GM21529 (cell line): ENCODE measurements around the gene CDH18.

Experiments used
- ATAC-seq: cut with Tn5 transposase; IDR thresholded peaks from one replicate; pipeline ENCODE4 v1.9.1; 2021; ENCODE audit not compliant: unreplicated experiment

CDH18 gene

DNA sequence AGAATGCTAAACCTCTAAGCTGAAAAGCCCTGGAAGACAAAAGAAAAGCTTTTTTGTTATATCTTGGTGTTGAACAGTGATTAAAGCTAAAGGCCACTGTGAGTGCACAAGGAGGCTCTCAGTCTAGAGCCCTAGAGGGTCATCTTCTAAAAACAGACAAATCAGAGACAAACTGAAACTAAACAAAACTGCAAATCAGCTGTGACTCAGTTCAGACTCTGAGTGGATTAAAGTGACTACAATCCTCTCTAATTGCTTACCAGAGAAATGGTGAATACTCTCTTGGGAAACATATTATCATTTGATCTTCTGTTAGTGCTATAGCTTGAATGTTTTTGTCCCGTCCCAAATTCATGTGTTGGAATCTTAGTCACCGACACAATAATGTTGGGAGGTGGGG lies 491.9 kb downstream of the CDH18 start:
- no peak for ATAC-seq

DNA sequence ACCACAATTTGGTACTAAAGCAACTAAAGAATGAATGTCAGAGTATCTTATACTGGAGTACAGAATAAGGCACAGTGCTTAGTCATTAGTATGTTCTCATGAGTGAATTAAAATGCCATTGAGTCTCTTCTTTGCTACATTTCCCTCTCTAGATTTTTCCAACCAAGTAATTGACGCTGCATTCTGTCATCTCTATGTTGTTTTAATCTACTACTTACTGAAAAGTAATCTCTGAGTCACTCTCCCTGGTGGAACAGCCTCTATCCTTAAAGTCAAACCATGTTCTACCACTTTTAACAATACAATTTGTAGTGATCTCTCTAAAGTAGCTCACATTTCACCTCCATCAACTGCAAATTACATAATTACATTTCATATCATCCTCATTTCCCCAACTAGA lies 495.1 kb downstream of the CDH18 start:
- no peak for ATAC-seq

DNA sequence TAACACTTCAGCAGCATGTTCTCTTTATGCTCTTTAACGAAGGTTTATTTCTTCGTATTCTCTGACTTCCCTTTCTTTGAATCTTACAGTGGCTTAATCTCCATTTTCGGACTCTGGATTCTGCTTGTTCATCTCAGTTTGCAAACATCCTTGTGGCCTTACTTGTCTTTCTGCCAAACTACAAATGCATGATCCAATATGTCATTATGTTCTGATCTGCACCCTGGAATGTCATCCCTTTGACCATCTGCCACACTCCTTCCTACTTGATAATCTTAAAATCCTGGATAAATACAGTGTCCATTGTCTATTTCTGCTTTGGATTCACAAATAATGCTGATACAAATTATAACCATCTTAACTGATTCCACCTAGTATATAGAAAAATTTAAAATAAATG lies 499.2 kb downstream of the CDH18 start:
- ATAC-seq = no peak

DNA sequence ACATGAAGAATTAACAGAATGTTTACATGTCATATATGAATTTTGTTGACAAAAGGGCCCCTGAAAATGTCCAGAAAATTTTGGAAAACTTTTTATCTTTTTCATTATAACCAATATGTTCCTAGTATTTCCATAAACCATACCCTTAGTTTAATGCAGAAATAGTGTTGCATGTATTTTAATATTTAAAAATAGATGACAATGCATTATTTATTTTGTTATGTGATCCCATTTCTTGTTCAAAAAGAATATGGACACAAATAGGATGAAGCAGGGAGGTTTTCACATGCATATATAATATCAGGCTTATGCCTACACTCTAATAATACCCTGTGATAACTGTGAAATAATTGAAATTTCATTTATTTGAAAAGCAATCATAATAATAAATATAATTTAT lies 500.5 kb downstream of the CDH18 start:
- ATAC-seq = no peak

DNA sequence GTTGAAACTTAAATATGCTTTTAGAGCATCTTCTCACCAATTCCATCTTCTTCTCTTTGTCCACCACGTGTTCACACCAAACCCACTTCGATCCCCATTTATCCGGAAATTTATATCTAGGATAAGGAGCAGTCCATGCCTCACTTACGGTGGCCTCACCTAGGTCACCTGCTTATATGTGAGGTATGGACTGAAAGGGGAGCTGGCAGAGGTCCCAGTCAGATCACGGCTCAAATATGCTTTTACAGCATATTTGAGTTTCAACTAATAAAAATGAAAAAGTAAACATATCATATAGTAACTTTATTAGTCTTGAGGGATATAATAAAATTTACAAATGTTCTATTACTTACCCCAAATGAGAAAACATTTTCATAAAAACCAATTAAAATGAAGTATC lies 508.4 kb downstream of the CDH18 start:
- ATAC-seq = no peak

DNA sequence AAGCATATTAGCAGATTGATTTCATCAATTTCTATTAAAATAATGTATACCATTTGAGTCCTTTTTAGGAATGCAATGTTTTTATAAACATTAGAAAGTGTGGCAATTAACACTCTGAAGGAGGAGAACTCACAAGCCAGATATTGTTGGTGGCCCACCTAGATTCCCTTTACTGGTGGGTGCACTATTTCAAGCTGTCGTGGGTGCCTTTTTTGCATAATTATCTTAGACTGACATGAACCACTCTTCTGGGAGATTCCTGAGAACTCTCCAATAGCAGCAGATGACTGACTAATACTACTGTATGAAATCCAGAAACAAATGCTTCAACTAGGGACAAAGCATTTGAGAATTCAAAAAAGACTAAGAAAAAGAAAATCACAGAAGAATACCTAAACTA lies 526.0 kb downstream of the CDH18 start:
- no peak for ATAC-seq

DNA sequence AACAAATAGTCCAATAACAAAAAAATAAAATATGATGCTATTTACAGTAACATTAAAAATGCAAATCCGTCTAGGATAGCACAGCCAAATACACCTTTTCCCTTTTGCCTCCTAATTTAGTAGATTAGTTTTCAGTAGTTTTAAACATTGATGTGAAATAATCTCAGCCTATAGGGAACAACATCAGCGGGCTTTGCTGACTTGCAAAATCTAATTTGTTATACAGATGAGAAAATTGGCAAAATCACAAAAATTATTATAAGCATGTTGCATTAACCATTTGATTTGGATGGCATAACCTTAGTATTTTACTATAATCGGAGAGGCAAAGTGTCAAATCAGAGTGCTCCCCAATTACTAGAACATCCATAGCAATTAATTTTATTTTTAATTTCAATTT lies 563.5 kb downstream of the CDH18 start:
- no peak for ATAC-seq
